ENCODE measurements around the gene ANKLE1.
"Not testable (repeated sequence)": the region's sequence is repeated elsewhere in the genome, so short reads cannot be mapped to it uniquely, and the experiment has no call there.

The ANKLE1 gene

DNA sequence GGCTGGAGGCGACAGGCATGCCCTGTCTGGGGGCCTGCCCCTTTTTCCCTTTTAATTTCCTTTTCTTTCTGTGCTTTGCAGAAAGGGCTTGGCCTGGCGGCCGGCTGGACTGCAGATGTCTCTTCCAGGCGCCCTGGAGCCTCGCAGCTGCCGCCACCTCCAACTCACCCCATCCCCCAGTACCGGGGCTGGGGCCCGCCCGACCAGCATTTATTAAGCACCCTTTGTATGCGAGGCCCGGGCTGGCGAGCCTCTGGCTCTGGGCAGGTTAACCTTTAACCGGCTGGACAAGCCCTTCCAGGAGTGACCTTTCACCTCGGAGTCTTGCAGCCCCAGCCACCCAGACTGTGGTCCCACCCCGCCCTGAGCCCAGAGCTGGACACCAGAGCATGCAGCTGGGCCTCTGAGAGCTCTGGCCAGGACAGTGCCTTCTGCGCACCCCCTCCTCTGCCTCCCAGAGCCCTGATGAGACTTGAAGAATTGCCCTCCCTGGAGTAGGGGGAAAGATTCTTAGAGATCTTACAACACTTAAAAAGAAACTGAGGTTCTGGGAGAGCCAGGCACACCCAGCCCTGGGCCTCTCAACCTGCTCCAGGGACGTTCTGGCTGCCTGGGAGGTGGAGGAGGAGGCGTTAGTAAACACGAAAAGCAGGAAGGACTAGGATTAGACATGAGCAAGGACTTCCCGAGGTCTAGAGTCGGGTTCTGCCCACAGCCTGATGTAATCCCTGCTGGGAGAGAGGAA, 34.8 kb upstream of the ANKLE1 start:
- DNase-seq (ENCODE audit: extremely low read depth in 1 of 2, low read depth in 1 of 2) = no peak

DNA sequence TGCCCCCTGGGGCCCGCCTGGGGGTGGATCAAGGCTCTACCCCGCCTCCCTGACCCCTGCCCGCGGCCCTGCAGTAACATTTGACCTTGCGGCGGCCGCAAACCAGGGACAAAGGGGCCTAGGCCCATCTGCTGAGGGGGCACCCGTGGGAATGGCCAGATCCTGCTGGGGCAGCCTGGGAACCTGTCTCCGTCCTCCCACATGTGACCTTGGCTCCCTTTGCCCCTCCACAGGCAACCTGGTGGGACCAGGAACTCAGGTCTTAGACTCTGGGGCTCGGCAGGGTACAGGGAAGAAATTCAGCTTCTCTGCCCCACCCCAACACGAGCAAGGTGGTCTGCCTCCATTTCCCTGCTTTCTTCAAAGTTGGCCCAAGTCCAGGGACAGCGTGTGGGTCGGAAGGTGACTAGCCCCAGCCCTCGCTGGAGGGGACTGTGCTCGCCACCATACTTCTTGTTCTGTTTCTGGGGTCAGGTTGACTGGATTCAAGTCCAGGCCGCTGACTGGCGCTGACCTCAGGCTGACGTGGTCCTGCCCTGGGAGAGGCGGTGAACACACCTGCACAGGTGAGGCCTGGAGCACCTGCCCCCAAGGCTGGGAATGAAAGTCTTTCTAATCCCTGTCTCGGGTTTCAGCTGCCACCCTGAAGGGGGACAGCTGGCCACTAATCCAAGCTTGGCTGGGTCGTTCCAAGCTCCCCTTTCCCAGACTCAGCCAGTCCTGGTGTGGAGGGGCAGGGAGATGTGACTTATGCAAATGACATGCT, 33.5 kb upstream of the ANKLE1 start:
- DNase-seq (ENCODE audit: extremely low read depth in 1 of 2, low read depth in 1 of 2) = no peak

DNA sequence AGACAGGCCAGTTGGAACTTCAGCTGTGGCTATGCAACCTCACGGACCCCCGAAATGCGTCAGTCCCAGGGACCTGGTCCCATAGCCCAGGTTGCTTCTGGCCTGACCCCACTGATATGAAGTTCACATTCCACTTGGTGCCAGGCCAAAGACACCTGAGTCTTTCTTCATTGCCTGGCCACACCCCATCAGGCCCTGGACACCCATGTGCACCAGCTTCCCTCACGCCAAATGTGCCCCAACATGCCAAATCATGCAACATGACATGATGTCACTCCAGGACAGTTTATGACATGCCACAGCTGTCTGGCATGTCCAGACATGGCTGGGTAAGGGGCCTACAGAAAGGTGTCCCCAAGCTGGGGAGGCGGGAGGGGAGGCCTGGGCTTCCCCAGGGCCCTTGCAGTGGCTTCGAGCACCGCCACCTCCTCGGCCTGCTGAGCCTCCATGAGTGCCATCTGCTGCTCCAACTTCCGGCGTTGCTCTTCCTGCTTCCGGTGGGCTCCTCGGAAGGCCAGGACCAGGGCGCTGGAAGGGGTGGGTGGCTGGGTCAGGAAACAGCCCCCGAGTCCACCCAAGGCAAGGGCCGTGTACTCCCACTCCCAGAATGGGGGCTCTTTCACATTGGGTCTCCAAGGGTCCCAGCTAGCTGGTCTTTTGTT, 31.7 kb upstream of the ANKLE1 start:
- no peak for DNase-seq (ENCODE audit: extremely low read depth in 1 of 2, low read depth in 1 of 2)

DNA sequence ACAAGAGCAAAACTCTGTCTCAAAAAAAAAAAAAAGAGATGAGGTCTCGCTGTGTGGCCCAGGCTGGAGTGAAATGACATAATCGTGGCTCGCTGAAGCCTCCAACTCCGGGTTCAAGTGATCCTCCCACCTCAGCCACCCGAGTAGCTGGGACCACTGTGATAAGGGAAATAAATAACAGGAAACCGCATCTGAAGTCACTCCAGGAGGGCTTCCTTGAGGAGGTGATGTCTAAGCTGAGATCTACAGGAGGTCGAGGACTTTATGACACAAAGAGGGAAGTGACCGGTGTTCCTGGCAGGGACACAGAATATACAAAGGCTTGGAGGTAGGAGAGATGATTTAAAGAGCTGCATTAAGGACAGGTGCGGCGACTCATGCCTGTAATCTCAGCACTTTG, 27.1 kb upstream of the ANKLE1 start:
- DNase-seq (ENCODE audit: extremely low read depth in 1 of 2, low read depth in 1 of 2) = no peak

DNA sequence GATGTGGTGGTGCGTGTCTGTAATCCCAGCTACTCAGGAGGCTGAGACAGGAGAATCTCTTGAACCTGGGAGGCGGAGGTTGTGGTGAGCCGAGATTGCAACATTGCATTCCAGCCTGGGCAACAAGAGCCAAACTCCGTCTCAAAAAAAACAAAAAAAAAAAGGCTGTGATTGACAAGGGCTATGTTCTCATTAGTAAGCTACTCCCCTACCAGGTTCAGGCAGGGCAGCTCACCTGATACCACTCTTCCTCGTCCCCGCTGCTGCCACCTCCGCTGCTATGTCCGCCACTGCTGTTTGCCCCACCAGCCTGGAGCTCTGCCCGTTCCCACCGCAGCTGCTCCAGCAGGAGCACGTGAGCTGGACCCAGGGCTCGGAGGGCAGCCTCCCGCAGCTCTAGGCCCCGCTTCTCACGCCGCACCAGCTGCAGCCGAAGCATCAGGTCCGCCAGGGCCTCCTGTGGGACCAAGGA, 26.5 kb upstream of the ANKLE1 start:
- DNase-seq (ENCODE audit: extremely low read depth in 1 of 2, low read depth in 1 of 2) = no peak

DNA sequence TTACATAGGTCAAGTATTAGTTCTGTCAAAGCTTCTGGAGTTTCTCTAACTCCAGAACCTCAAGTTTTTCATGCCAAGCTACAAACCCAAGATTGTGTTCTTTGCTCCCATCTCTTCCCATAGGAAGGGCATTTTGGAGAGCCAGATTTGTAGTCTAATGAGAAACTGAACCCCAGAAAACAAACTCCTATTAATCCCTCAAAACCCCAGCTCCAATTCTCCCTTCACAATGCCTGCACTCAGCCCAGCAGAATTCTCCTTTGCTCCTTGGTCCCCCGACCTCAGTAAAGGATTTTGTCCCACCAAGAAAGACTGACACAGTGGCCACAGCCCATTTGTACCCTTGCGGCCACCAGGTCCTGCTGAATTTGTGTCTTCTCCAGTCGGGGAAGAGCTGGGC, 25.6 kb upstream of the ANKLE1 start:
- no peak for DNase-seq (ENCODE audit: extremely low read depth in 1 of 2, low read depth in 1 of 2)

DNA sequence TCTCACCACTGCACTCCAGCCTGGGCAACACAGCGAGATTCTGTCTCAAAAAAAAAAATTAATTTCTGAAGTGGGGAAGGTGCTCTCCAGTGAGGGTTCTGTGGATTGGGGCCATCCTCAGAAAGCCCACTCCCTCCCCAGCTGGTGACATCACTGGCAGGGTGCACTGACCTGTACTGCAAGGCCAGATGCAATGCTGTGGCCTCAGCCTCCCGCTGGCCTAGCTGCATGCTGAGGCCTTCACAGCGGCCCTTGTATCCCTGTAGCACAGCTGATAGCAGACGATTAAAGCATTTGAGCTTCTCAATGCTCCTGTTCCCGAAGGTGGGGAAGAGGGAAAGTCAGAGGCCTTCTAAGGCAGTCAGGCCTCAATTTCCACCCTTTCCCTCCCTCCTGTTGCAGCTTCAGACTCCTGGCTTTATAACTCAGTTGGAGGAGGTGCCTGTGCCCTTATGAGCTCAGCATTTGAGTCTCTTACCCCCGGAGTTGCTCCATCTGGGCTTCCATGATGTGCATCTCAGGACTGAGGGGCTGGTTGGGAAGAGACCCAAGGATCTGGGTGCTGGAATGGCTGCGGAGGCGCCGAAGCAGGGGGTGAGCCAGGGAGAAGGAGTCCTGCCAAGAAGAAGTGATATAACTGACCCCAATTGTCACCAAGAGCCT, 22.5 kb upstream of the ANKLE1 start:
- no peak for DNase-seq (ENCODE audit: extremely low read depth in 1 of 2, low read depth in 1 of 2)

DNA sequence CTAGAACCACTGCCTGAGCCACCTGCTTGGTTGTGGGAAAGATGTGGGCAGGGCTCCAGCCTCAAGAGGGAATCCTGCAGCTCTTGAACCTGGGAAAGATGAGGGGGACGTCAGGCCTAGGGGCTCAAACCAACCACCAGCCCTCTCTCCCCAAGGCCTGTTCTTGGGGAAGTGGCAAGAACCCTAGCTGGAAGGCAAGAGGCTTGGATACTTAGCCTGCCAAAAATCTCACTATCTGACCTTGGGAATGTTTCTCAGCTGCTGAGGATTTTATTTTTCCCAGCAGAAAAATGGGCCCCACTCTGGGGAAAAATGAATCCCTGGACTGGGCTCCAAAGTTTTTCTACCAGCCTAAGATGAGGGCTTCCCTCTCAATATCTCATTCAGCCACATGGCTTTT, 21.8 kb upstream of the ANKLE1 start:
- no peak for DNase-seq (ENCODE audit: extremely low read depth in 1 of 2, low read depth in 1 of 2)

DNA sequence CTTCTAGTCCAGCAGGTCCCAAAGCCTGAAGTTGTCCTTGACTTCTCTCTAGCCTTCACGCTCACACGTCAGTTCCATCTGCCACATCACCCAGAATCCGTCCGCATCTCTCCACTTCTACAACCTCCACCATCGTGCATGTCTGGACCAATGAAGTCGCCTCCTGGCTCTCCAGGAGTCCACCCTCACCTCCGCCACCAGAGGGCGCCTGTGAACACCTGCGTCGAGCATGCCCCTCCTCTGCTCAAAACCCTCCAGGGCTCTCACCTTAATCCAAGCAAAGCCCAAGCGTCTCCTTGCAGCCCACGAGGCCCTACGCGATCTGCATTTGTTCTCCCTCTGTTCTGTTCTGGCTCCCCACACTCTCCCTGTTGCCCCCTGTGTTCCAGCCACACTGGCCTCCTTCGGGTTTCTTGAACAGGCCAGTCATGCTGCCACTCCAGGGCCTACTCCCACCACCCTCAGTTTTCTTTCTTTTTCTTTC, 20.8 kb upstream of the ANKLE1 start:
- peak; percentile 66 to 83 for DNase-seq (ENCODE audit: extremely low read depth in 1 of 2, low read depth in 1 of 2)

DNA sequence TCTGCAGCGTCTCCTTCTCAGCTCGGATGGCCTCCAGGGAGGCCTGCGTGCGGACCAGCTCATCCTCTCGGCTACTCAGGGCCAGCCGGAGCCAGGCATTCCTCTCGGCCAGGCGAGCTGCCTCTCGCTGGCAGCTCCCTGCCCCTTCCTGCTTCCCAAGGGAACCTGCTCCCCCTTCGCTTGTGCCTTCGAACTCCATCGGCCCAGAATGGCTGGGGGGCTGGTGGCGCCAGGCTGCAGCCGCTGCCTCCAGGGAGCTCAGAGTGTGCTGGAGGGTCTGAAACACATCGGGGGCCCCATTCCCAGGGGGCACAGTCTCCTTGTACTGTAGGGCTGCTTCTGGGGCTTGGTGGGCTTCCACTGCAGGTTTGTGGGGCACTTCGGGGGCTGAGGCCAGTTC, 19.1 kb upstream of the ANKLE1 start:
- DNase-seq (ENCODE audit: extremely low read depth in 1 of 2, low read depth in 1 of 2) = no peak

DNA sequence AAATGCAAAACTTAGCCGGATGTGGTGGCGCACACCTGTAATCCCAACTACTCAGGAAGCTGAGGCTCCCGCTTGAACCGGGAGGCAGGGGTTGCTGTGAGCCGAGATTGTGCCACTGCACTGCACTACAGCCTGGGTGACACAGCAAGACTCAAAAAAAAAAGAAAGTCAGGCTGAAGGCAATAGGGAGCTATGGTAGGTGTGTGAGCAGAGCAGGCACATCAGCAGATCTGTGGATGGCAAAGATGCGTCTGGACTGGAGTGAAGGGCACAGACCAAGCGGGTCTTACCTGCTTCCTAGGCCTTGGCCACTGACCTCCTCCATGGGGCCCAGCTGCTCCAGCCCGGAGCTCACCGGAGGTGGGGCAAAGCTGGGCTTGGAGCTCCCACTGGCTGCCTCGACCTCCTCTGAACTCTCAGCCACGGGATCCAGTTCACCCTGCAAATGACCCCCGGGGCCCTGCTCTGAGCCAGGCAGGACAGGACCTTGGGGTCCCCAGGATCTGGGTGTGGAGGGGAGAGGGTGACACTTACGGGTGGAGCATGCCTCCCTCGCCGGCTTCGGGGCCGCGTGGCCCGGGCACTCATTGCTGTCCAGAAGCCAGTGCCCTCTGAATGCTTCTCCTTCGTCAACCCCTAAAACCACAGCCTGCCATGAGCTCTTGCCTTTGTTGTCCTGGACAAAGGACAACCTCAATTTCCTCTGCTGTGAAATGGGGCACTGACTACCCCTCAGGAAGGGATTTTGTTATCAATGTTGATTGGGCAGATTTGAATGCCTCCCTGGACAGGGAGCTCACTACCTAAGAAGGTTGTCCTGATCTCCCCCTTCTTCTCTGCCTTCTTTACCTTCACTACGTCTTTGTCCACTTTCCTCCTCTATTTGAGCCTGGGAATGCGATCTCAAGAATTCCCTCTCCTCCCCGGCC, 17.7 kb upstream of the ANKLE1 start:
- DNase-seq (ENCODE audit: extremely low read depth in 1 of 2, low read depth in 1 of 2) = no peak

DNA sequence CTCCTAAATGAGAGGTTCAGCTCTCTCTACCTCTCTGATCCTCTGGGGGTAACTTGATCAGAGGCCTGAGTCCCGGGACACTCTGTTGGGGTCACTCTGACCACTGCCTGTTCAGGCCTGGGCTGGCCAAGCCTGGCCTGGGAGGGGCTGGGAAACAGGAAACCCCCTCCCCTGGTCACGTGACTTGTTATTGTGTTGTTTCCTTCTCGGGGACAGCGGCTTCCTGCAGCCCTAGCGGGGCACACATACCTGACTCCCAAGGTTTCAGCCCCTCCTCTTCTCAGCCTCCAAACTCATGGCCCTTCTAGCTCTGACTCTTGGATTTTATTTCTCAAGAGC, 17.1 kb upstream of the ANKLE1 start, which contains the start of gene USHBP1:
TSS of gene USHBP1 (minus strand) at position 105 of the 339 bp plus-strand sequence. CDS start 446 bp downstream, outside the sequence.
- no peak for DNase-seq (ENCODE audit: extremely low read depth in 1 of 2, low read depth in 1 of 2)

DNA sequence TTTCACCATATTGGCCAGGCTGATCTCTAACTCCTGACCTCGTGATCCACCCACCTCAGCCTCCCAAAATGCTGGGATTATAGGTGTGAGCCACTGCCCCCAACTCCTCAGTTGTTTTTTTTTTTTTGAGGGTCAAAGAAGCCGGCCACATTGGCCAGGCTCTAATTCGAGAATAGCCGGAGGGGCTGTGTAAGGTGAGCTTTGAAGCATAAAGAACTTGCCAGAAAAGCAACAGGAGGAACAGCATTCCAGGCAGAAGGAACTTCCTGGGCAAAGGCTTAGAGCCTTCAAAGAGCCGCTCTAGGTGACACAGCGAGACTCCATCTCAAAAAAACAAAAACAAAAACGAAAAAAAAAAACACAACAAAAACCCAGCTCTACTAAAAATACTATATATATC, 15.7 kb upstream of the ANKLE1 start:
- no peak for DNase-seq (ENCODE audit: extremely low read depth in 1 of 2, low read depth in 1 of 2)

DNA sequence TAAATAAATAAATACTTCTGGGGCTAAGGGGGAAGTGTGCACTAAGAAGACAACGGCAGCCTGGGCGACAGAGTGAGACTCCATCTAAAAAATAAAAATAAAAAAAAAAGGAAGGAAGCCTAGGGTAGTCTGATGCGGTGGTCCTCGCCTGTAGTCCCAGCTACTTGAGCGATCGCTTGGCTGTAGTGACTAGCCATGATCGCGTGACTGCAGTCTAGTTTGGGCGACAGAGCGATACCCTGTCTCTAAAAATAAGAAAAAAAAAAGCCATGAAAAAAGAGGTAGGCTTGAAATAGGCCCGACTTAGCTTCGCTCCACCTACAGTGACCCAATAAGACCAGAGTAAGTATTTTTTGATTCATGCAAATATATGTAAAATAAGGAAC, 15.1 kb upstream of the ANKLE1 start:
- DNase-seq (ENCODE audit: extremely low read depth in 1 of 2, low read depth in 1 of 2) = no peak

DNA sequence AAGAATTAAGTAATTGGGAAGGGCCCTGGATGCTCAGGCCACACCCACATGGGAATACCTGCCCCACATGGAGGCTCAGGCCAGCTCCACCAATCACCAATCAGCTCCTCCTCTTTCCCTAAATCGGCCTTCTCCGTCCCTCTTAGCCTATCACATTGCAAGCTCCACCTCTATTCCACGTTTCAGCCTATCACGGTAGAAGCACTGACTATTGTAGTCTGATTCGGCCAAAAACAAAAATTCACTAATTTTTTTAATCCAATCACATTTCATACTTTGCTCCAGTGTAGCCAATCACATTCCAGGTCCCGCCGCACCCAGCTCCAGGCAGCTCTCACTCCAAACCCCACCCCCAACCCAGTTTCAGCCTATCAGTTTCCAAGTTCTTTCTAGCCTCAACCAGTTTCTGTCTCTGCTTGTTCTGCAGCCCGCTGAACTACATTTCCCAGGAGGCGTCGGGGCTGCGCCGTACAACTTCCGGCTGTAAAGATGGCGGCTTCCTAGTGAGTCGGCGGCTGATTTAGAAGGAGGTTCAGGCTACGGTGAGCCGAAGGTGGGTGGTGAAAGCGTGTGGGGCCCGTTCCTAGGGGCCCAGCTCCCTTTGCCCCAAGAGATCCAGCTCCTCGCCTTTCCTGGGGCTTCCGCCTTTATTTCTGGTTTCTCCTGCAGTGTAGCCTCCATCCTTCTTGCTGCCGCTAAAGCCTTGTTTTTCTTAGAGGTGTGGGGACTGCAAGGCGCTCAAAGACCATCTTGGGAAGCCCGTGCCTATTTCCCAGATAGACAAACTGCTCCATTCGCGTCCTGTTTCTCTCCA, 14.5 kb upstream of the ANKLE1 start, which contains the start of gene BABAM1:
TSS of gene BABAM1 (plus strand) at position 469 of the 814 bp plus-strand sequence. CDS start 1,364 bp downstream, outside the sequence.
- DNase-seq (ENCODE audit: extremely low read depth in 1 of 2, low read depth in 1 of 2) = peak; percentile 86 to 97

DNA sequence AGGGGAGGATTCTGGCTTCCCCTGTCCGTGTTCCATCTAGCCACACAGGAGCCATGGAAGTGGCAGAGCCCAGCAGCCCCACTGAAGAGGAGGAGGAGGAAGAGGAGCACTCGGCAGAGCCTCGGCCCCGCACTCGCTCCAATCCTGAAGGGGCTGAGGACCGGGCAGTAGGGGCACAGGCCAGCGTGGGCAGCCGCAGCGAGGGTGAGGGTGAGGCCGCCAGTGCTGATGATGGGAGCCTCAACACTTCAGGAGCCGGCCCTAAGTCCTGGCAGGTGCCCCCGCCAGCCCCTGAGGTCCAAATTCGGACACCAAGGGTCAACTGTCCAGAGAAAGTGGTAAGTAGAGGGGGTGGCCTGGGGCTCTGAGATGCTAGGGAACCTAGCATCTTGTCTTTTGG, 12.9 kb upstream of the ANKLE1 start:
- DNase-seq (ENCODE audit: extremely low read depth in 1 of 2, low read depth in 1 of 2) = no peak

DNA sequence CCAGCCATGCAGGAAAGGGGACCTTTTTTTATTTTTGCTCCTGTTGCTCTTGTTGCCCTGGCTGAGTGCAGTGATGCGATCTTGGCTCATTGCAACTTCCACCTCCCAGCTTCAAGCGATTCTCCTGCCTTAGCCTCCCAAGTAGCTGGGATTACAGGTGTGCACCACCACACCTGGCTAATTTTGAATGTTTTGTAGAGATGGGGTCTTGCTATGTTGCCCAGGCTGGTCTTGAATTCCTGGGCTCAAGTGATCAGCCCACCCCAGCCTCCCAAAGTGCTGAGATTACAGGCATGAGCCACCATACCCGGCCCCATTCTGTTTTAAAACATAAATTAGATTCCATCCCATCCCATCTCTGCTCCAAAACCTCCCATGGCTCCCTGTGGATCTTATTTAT, 6.8 kb upstream of the ANKLE1 start:
- DNase-seq (ENCODE audit: extremely low read depth in 1 of 2, low read depth in 1 of 2) = not testable (repeated sequence)

DNA sequence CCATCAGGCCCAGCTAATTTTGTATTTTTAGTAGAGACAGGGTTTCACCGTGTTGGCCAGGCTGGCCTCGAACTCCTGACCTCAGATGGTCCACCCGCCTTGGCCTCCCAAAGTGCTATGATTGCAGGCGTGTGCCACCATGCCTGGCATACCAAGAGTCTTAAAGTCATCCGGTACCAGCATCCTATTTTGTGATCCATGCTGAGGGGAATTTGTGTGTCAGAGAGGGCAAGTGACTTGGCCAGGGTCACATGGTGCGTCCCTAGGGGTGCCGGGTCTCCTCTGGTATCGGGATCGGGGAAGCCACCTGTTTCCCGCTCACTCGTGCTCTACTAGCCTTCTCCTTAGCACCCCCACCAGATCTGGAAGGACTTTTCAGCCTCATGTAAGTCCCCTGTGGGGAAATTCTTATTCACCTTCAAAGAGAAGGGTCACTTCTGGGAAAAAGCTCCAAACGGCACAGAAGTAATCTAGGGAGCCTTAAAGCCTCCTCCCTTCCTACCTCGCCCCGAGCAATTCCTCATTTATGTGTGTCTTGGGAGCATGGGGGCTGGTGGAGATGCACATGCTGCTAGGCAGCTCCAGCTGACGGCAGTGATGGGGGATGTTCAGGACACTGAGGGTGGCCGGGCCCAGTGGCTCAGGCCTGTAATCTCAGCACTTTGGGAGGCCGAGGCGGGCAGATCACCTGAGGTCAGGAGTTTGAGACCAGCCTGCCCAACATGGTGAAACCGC, 6.1 kb upstream of the ANKLE1 start:
- DNase-seq (ENCODE audit: extremely low read depth in 1 of 2, low read depth in 1 of 2) = no peak
